ENCODE results near the gene BLM. TPM values are rescaled to one million over a fixed set of nuclear protein-coding genes. Genes with fewer than 3 reads are reported as not detected.

The BLM gene
- total and polyA plus RNA-seq, 8 donors: 1.1 to 10.5 (median 2.6) TPM

GRCh38 chr15:90742087-90742486 is 24.9 kb downstream of the BLM start:
- 53 to 72% (median 55%) methylated on average over 3 of the region's 3 CpGs for WGBS, 5 donors
- no peak for DNase-seq
- intact Hi-C loops (cut with DNase I; ENCODE audit: low total_unique reads): no loop called here
- Histone ChIP-seq H3K9me3 (no peaks in the 10 kb centered on the region), H3K36me3 (no peaks in the 10 kb centered on the region), H3K27ac (no peak overlapping the region), H3K27me3 (no peaks in the 10 kb centered on the region), H3K4me3 (no peak overlapping the region), H3K4me1 (no peaks in the 10 kb centered on the region)
- TF ChIP-seq POLR2AphosphoS5 (IDR thresholded peaks at IDR 0.05) (no peak), EP300 (IDR thresholded peaks at IDR 0.05) (no peak), CTCF (IDR thresholded peaks at IDR 0.05) (no peak), POLR2A (IDR thresholded peaks at IDR 0.05) (no peak)

- intact Hi-C loops (cut with DNase I; ENCODE audit: low total_unique reads): no loop called here
- Histone ChIP-seq H3K36me3 (no peaks in the 10 kb centered on the region), H3K9me3 (no peaks in the 10 kb centered on the region), H3K4me1 (no peaks in the 10 kb centered on the region), H3K4me3 (no peak overlapping the region), H3K27ac (no peak overlapping the region), H3K27me3 (no peaks in the 10 kb centered on the region)
- TF ChIP-seq POLR2AphosphoS5 (IDR thresholded peaks at IDR 0.05): no peak
- TF ChIP-seq CTCF (IDR thresholded peaks at IDR 0.05): no peak
- TF ChIP-seq POLR2A (IDR thresholded peaks at IDR 0.05): no peak
- TF ChIP-seq EP300 (IDR thresholded peaks at IDR 0.05): no peak
- WGBS, 5 donors: 28 to 97% (median 96%) methylated on average over 1 of the region's 1 CpG
- DNase-seq: no peak
Measured at GRCh38 chr15:90743407-90743806, 26.3 kb downstream of the BLM start.

- DNase-seq: no peak
- H3K9me3 ChIP-seq: no peaks in the 10 kb centered on the region
- WGBS, 5 donors: 95 to 97% (median 96%) methylated on average over 8 of the region's 8 CpGs
- no peaks in the 10 kb centered on the region for H3K4me1 ChIP-seq
- intact Hi-C loops (cut with DNase I; ENCODE audit: low total_unique reads): no loop called here
- TF ChIP-seq POLR2AphosphoS5 (IDR thresholded peaks at IDR 0.05): no peak
- no peak overlapping the region for H3K27ac ChIP-seq
- no peaks in the 10 kb centered on the region for H3K36me3 ChIP-seq
- H3K27me3 ChIP-seq: no peaks in the 10 kb centered on the region
- no peak overlapping the region for H3K4me3 ChIP-seq
Measured at GRCh38 chr15:90744759-90745402, 27.7 kb downstream of the BLM start.

GRCh38 chr15:90749754-90750153 is 32.6 kb downstream of the BLM start:
- no peaks in the 10 kb centered on the region for H3K9me3 ChIP-seq
- TF ChIP-seq CTCF (IDR thresholded peaks at IDR 0.05) (no peak), POLR2A (IDR thresholded peaks at IDR 0.05) (no peak), EP300 (IDR thresholded peaks at IDR 0.05) (no peak), POLR2AphosphoS5 (IDR thresholded peaks at IDR 0.05) (no peak)
- intact Hi-C loops (cut with DNase I; ENCODE audit: low total_unique reads): no loop called here

GRCh38 chr15:90750186-90750585 is 33.0 kb downstream of the BLM start:
- H3K4me1 ChIP-seq: peaks cover 0 to 8% (median 0%) of the 10 kb centered on the region in 4 donors
- no peaks in the 10 kb centered on the region for H3K9me3 ChIP-seq
- no peaks in the 10 kb centered on the region for H3K36me3 ChIP-seq
- TF ChIP-seq EP300 (IDR thresholded peaks at IDR 0.05): no peak
- no peak overlapping the region for H3K4me3 ChIP-seq
- WGBS, 5 donors: 80 to 87% (median 85%) methylated on average over 7 of the region's 7 CpGs
- intact Hi-C loops (cut with DNase I; ENCODE audit: low total_unique reads): no loop called here
- no peak overlapping the region for H3K27ac ChIP-seq
- H3K27me3 ChIP-seq: no peaks in the 10 kb centered on the region
- DNase-seq: no peak

More at GRCh38 chr15:90749754-90750153, 32.6 kb downstream of the BLM start:
- DNase-seq: no peak
- H3K27me3 ChIP-seq: no peaks in the 10 kb centered on the region
- 77 to 91% (median 85%) methylated on average over 3 of the region's 3 CpGs for WGBS, 5 donors
- H3K4me1 ChIP-seq: peaks cover 0 to 8% (median 0%) of the 10 kb centered on the region in 4 donors
- H3K27ac ChIP-seq: no peak overlapping the region
- no peaks in the 10 kb centered on the region for H3K36me3 ChIP-seq
- H3K4me3 ChIP-seq: no peak overlapping the region
